ENCODE data around the gene KCNJ6.

Gene KCNJ6

GRCh38 chr21:37780991-37781983 is 135.0 kb downstream of the KCNJ6 start (continued):
- TF ChIP-seq TSHZ2 (CRISPR knock-in tag; IDR thresholded peaks at IDR 0.05): no peak
- TF ChIP-seq ZFP3 (CRISPR knock-in tag; IDR thresholded peaks at IDR 0.05): no peak
- TF ChIP-seq GLIS3 (CRISPR knock-in tag; IDR thresholded peaks at IDR 0.05): no peak

- ATAC-seq: no peak
- no peak for TF ChIP-seq ISL1 (CRISPR knock-in tag; IDR thresholded peaks at IDR 0.05)
- TF ChIP-seq ARNTL (CRISPR knock-in tag; IDR thresholded peaks at IDR 0.05; ENCODE audit: borderline replicate concordance, low read depth): no peak
- no peak for TF ChIP-seq PPARA (CRISPR knock-in tag; IDR thresholded peaks at IDR 0.05; ENCODE audit: borderline replicate concordance)
- TF ChIP-seq, protein P1, sequence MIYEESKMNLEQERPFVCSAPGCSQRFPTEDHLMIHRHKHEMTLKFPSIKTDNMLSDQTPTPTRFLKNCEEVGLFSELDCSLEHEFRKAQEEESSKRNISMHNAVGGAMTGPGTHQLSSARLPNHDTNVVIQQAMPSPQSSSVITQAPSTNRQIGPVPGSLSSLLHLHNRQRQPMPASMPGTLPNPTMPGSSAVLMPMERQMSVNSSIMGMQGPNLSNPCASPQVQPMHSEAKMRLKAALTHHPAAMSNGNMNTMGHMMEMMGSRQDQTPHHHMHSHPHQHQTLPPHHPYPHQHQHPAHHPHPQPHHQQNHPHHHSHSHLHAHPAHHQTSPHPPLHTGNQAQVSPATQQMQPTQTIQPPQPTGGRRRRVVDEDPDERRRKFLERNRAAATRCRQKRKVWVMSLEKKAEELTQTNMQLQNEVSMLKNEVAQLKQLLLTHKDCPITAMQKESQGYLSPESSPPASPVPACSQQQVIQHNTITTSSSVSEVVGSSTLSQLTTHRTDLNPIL (CRISPR knock-in tag; IDR thresholded peaks at IDR 0.05; ENCODE audit: low read depth): no peak
- no peak for TF ChIP-seq OSR1 (CRISPR knock-in tag; IDR thresholded peaks at IDR 0.05)
Measured at GRCh38 chr21:37771181-37771580, 145.1 kb downstream of the KCNJ6 start.

GRCh38 chr21:37770461-37770860 is 145.8 kb downstream of the KCNJ6 start:
- TF ChIP-seq CSDC2 (CRISPR knock-in tag; IDR thresholded peaks at IDR 0.05): no peak
- no peak for TF ChIP-seq TOX (CRISPR knock-in tag; IDR thresholded peaks at IDR 0.05; ENCODE audit: borderline replicate concordance)
- no peak for TF ChIP-seq RARB (CRISPR knock-in tag; IDR thresholded peaks at IDR 0.05)
- TF ChIP-seq, protein P2, sequence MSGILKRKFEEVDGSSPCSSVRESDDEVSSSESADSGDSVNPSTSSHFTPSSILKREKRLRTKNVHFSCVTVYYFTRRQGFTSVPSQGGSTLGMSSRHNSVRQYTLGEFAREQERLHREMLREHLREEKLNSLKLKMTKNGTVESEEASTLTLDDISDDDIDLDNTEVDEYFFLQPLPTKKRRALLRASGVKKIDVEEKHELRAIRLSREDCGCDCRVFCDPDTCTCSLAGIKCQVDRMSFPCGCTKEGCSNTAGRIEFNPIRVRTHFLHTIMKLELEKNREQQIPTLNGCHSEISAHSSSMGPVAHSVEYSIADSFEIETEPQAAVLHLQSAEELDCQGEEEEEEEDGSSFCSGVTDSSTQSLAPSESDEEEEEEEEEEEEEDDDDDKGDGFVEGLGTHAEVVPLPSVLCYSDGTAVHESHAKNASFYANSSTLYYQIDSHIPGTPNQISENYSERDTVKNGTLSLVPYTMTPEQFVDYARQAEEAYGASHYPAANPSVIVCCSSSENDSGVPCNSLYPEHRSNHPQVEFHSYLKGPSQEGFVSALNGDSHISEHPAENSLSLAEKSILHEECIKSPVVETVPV (CRISPR knock-in tag; IDR thresholded peaks at IDR 0.05): no peak
- no peak for TF ChIP-seq ZNF565 (CRISPR knock-in tag; conservative IDR thresholded peaks at IDR 0.05; ENCODE audit: low read depth)
- TF ChIP-seq OSR1 (CRISPR knock-in tag; IDR thresholded peaks at IDR 0.05): no peak
- no peak for TF ChIP-seq ZFP30 (CRISPR knock-in tag; IDR thresholded peaks at IDR 0.05)
- TF ChIP-seq ISL1 (CRISPR knock-in tag; IDR thresholded peaks at IDR 0.05): no peak
- no peak for ATAC-seq

DNA sequence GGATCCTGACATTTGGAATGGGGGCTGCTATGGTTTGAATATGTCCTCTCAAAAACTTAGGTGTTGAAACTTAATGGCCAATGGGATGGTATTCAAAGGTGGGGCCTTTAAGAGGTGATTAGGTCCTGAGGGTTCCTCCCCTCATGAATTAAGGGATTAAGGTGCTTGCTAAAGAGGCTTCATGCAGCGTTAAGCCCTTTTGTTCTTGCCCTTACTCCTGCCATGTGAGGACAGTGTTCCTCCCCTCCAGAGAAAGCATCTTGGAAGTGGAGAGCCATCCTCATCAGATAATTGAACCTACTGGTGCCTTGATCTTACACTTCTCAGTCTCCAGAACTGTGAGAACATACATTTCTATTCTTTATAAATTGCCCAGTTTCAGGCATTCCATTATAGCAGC is 146.6 kb downstream of the KCNJ6 start:
- ATAC-seq: no peak
- no peak for TF ChIP-seq ZC3H10 (CRISPR knock-in tag; IDR thresholded peaks at IDR 0.05)
- no peak for TF ChIP-seq PPARA (CRISPR knock-in tag; IDR thresholded peaks at IDR 0.05; ENCODE audit: borderline replicate concordance)
- no peak for TF ChIP-seq TSHZ2 (CRISPR knock-in tag; IDR thresholded peaks at IDR 0.05)
- TF ChIP-seq, protein P3, sequence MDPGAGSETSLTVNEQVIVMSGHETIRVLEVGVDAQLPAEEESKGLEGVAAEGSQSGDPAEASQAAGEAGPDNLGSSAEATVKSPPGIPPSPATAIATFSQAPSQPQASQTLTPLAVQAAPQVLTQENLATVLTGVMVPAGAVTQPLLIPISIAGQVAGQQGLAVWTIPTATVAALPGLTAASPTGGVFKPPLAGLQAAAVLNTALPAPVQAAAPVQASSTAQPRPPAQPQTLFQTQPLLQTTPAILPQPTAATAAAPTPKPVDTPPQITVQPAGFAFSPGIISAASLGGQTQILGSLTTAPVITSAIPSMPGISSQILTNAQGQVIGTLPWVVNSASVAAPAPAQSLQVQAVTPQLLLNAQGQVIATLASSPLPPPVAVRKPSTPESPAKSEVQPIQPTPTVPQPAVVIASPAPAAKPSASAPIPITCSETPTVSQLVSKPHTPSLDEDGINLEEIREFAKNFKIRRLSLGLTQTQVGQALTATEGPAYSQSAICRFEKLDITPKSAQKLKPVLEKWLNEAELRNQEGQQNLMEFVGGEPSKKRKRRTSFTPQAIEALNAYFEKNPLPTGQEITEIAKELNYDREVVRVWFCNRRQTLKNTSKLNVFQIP (CRISPR knock-in tag; IDR thresholded peaks at IDR 0.05; ENCODE audit: borderline replicate concordance, low read depth): no peak
- no peak for TF ChIP-seq ESRRG (CRISPR knock-in tag; IDR thresholded peaks at IDR 0.05)
- TF ChIP-seq TOX (CRISPR knock-in tag; IDR thresholded peaks at IDR 0.05; ENCODE audit: borderline replicate concordance): no peak
- no peak for TF ChIP-seq CSDC2 (CRISPR knock-in tag; IDR thresholded peaks at IDR 0.05)
- no peak for TF ChIP-seq ZFP3 (CRISPR knock-in tag; IDR thresholded peaks at IDR 0.05)
- TF ChIP-seq ARNTL (CRISPR knock-in tag; IDR thresholded peaks at IDR 0.05; ENCODE audit: borderline replicate concordance, low read depth): no peak
- no peak for TF ChIP-seq PATZ1 (CRISPR knock-in tag; IDR thresholded peaks at IDR 0.05; ENCODE audit: borderline replicate concordance)
- TF ChIP-seq SNAI2 (CRISPR knock-in tag; IDR thresholded peaks at IDR 0.05): no peak
- TF ChIP-seq ZNF70 (CRISPR knock-in tag; IDR thresholded peaks at IDR 0.05): no peak
- TF ChIP-seq, protein P1 (CRISPR knock-in tag; IDR thresholded peaks at IDR 0.05; ENCODE audit: low read depth): no peak
- no peak for TF ChIP-seq OSR1 (CRISPR knock-in tag; IDR thresholded peaks at IDR 0.05)
- no peak for TF ChIP-seq ZFP30 (CRISPR knock-in tag; IDR thresholded peaks at IDR 0.05)

Data from SK-N-SH treated with all-trans-retinoic acid at 6 μM for 48 hours (cell line).